Activated CD8-positive, alpha-beta memory T cell treated with anti-CD3 and anti-CD28 coated beads, Interleukin-2, amount 10 ng/mL, durations not matched to agents 7 days and 5 days (primary cell): ENCODE results near the gene MARK1. TPM values are rescaled to one million over a fixed set of nuclear protein-coding genes. Genes with fewer than 3 reads are reported as not detected.
"Not testable (repeated sequence)": the region's sequence is repeated elsewhere in the genome, so short reads cannot be mapped to it uniquely, and the experiment has no call there.

ENCODE experiments used
- ATAC-seq: fragments of 150-1000 bp; cut with Tn5 transposase; one replicate; pipeline ENCODE4 v1.10.0; 2021; ENCODE audit warnings: moderate library complexity
- CTCF ChIA-PET: fragments of 350-600 bp; sonication (Branson Sonifier 250); formaldehyde crosslinking; loops from one replicate; lab custom pipeline; 2021; ENCODE audit warnings: antibody characterized with exemption; lab: Charles Lee
- DNase-seq: peaks from one replicate; pipeline ENCODE4 v3.0.0-alpha.2; 2020
- H3K27ac Mint-ChIP-seq: one replicate; pipeline ENCODE4 v1.8.0; 2021; ENCODE audit warnings: mild to moderate bottlenecking, mixed read lengths
- H3K27me3 Mint-ChIP-seq: one replicate; pipeline ENCODE4 v1.8.0; 2021; ENCODE audit warnings: mixed read lengths
- H3K36me3 Mint-ChIP-seq: one replicate; pipeline ENCODE4 v1.8.0; 2021; ENCODE audit warnings: mild to moderate bottlenecking, mixed read lengths
- H3K4me1 Mint-ChIP-seq: one replicate; pipeline ENCODE4 v1.8.0; 2021; ENCODE audit warnings: mixed read lengths
- H3K4me3 Mint-ChIP-seq: one replicate; pipeline ENCODE4 v1.8.0; 2021; ENCODE audit warnings: mild to moderate bottlenecking, moderate library complexity, mixed read lengths
- H3K9me3 Mint-ChIP-seq: one replicate; pipeline ENCODE4 v1.8.0; 2022; ENCODE audit warnings: low read depth, mixed read lengths
- total RNA-seq, 2 experiments: library from RNA; stranded (reverse); gene quantifications; one replicate each; pipeline ENCODE4 v1.2.3, GENCODE V29; 2021

MARK1 gene
- total RNA-seq, 2 experiments from 2014 or later, result not detected

DNA sequence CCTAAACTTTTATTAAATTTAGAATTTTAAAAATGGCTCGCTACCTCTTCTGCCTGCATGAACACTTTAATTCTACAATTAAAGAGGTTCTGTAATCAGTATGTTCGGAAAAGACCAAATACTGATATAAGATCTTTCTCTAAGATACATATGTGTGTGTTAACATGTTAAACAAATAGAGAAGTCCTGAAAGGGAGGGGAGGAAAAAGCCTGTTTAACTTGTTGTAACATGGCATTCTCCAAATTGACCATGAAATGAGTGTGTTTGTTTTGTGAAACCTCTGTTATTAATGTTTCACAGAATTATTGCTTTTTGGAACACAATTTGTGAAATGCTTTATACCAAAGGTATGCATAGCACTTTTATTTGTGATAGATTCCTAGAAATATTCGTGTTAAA lies 77.0 kb downstream of the MARK1 start:
- H3K4me3 Mint-ChIP-seq, result no peak overlapping the region
- no peak for ATAC-seq
- no peaks in the 10 kb centered on the region for H3K36me3 Mint-ChIP-seq
- no peaks in the 10 kb centered on the region for H3K4me1 Mint-ChIP-seq
- CTCF ChIA-PET, result no interaction called here
- no peaks in the 10 kb centered on the region for H3K9me3 Mint-ChIP-seq
- H3K27ac Mint-ChIP-seq, result no peak overlapping the region
- no peaks in the 10 kb centered on the region for H3K27me3 Mint-ChIP-seq
- no peak for DNase-seq

DNA sequence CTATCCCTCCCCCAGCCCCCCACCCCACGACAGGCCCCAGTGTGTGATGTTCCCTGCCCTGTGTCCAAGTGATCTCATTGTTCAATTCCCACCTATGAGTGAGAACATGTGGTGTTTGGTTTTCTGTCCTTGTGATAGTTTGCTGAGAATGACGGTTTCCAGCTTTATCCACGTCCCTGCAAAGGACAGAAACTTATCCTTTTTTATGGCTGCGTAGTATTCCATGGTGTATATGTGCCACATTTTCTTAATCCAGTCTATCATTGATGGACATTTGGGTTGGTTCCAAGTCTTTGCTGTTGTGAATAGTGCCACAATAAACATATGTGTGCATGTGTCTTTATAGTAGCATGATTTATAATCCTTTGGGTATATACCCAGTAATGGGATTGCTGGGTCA lies 77.7 kb downstream of the MARK1 start:
- ATAC-seq, H3K36me3 Mint-ChIP-seq, DNase-seq: not testable (repeated sequence)

DNA sequence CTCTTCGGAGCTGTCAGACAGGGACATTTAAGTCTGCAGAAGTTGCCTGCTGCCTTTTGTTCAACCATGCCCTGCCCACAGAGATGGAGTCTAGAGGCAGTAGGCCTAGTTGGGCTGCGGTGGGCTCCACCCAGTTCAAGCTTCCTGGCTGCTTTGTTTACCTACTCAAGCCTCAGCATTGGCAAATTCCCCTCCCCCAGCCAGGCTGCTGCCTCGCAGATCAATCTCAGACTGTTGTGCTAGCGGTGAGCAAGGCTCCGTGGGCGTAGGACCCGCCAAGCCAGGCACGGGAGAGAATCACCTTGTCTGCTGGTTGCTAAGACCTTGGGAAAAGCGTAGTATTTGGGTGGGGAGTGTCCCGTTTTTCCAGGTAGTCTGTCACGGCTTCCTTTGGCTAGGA lies 83.2 kb downstream of the MARK1 start:
- H3K27me3 Mint-ChIP-seq, H3K4me3 Mint-ChIP-seq, ATAC-seq, H3K4me1 Mint-ChIP-seq, DNase-seq, H3K36me3 Mint-ChIP-seq, H3K27ac Mint-ChIP-seq, H3K9me3 Mint-ChIP-seq, CTCF ChIA-PET: not testable (repeated sequence)

More for the DNA sequence above, 77.7 kb downstream of the MARK1 start:
- H3K27ac Mint-ChIP-seq, H3K9me3 Mint-ChIP-seq, H3K4me3 Mint-ChIP-seq, H3K27me3 Mint-ChIP-seq, H3K4me1 Mint-ChIP-seq, CTCF ChIA-PET: not testable (repeated sequence)

GRCh38 chr1:220616836-220617235 lies 88.9 kb downstream of the MARK1 start:
- Mint-ChIP-seq H3K27ac (no peak overlapping the region), H3K9me3 (no peaks in the 10 kb centered on the region), H3K36me3 (no peaks in the 10 kb centered on the region), H3K27me3 (no peaks in the 10 kb centered on the region), H3K4me1 (no peaks in the 10 kb centered on the region), H3K4me3 (no peak overlapping the region)
- ATAC-seq, result no peak
- CTCF ChIA-PET, result no interaction called here
- no peak for DNase-seq

DNA sequence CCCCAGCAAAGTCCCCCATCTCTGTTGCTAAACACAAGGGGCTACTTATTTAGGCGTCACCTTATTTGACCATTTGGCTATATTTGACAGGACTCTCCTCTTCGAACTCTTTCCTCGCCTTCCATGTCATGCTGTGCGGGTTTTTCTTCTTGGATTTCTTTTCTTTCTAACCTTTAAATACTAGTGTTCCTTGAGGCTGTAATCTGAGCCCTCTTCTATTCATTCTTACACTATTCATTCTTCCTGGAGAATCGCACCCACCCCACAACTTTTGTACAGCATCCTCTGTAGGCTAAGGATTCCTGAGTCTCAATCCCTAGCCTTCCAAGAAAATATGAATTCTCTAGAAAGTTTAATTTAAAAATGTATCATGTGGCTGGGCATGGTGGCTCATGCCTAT lies 100.5 kb downstream of the MARK1 start:
- Mint-ChIP-seq H3K27me3 (no peaks in the 10 kb centered on the region), H3K9me3 (no peaks in the 10 kb centered on the region), H3K36me3 (no peaks in the 10 kb centered on the region), H3K4me3 (no peak overlapping the region), H3K4me1 (no peaks in the 10 kb centered on the region), H3K27ac (no peak overlapping the region)
- CTCF ChIA-PET, result no interaction called here
- no peak for DNase-seq
- ATAC-seq, result no peak

- Mint-ChIP-seq H3K4me1 (no peaks in the 10 kb centered on the region), H3K27me3 (no peaks in the 10 kb centered on the region), H3K27ac (no peak overlapping the region), H3K4me3 (no peak overlapping the region), H3K36me3 (no peaks in the 10 kb centered on the region), H3K9me3 (no peaks in the 10 kb centered on the region)
- CTCF ChIA-PET, result no interaction called here
- DNase-seq (no peak), ATAC-seq (no peak)
These were observed 103.4 kb downstream of the MARK1 start for GRCh38 chr1:220631238-220631815.

DNA sequence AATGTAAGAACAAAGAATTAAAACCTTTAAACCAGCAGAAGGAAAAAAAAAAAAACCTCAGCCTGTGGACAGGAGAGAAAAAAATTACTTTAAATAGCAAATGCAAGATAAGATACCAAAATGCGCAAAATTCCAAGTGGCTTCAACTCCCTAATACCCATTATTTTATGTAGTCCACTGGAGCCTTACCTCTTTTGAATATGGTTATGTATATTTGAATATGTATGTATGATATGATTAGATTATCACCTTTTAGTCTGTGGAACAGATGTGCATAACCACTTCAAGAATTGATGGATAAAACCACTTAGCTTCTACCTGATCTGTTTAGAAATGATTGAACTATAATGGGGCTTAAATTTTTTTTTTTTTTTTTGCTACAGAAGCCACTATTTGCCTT lies 109.8 kb downstream of the MARK1 start:
- H3K9me3 Mint-ChIP-seq, result no peaks in the 10 kb centered on the region
- ATAC-seq, result no peak
- CTCF ChIA-PET, result no interaction called here
- H3K4me3 Mint-ChIP-seq, result no peak overlapping the region
- no peaks in the 10 kb centered on the region for H3K36me3 Mint-ChIP-seq
- H3K27ac Mint-ChIP-seq, result no peak overlapping the region
- no peak for DNase-seq
- H3K27me3 Mint-ChIP-seq, result peaks cover 4% of the 10 kb centered on the region
- no peaks in the 10 kb centered on the region for H3K4me1 Mint-ChIP-seq

DNA sequence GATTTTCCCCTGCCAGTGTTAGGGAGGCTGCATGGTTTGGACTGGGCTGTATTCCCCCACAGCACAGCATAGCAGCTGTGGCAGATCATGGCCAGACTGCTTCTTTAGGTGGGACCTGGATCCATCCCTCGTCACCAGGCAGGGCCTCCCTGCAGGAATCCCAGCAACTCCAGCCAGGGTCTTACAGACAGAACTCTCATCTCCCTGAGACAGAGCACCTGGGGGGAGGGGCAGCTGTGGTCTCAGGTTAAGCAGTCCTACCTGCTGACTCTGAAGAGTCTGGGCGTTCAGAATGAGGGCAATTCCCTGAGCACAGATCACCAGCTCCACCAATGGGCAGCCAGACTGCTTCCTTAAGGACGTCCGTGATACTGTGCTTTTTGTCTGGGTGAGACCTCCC lies 114.3 kb downstream of the MARK1 start:
- no peaks in the 10 kb centered on the region for H3K4me1 Mint-ChIP-seq
- no peak overlapping the region for H3K4me3 Mint-ChIP-seq
- no peaks in the 10 kb centered on the region for H3K36me3 Mint-ChIP-seq
- CTCF ChIA-PET, result no interaction called here
- H3K9me3 Mint-ChIP-seq, result no peaks in the 10 kb centered on the region
- DNase-seq, result no peak
- peaks cover 4% of the 10 kb centered on the region for H3K27me3 Mint-ChIP-seq
- H3K27ac Mint-ChIP-seq, result no peak overlapping the region
- no peak for ATAC-seq

DNA sequence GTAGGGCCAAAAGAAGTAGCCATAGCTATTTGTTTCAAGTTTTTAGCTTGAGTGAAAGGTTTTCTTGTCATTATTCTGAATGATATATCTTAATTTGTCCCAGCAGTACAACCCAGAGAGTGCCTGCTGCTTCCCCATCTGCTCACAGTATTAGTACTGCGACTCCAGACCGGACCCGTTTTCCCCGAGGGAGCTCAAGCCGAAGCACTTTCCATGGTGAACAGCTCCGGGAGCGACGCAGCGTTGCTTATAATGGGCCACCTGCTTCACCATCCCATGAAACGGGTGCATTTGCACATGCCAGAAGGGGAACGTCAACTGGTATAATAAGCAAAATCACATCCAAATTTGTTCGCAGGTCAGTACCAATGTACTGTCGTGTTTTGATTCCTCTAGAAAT lies 125.1 kb downstream of the MARK1 start:
- Mint-ChIP-seq H3K4me1 (no peaks in the 10 kb centered on the region), H3K27ac (no peak overlapping the region), H3K27me3 (no peaks in the 10 kb centered on the region), H3K4me3 (no peak overlapping the region), H3K36me3 (no peaks in the 10 kb centered on the region), H3K9me3 (no peaks in the 10 kb centered on the region)
- CTCF ChIA-PET, result no interaction called here
- ATAC-seq, result no peak
- no peak for DNase-seq

- CTCF ChIA-PET, result no interaction called here
- Mint-ChIP-seq H3K27me3 (no peaks in the 10 kb centered on the region), H3K4me1 (no peaks in the 10 kb centered on the region), H3K36me3 (no peaks in the 10 kb centered on the region), H3K4me3 (no peak overlapping the region), H3K9me3 (no peaks in the 10 kb centered on the region), H3K27ac (no peak overlapping the region)
- ATAC-seq (no peak), DNase-seq (no peak)
These were observed 127.6 kb downstream of the MARK1 start for GRCh38 chr1:220655509-220655908.

DNA sequence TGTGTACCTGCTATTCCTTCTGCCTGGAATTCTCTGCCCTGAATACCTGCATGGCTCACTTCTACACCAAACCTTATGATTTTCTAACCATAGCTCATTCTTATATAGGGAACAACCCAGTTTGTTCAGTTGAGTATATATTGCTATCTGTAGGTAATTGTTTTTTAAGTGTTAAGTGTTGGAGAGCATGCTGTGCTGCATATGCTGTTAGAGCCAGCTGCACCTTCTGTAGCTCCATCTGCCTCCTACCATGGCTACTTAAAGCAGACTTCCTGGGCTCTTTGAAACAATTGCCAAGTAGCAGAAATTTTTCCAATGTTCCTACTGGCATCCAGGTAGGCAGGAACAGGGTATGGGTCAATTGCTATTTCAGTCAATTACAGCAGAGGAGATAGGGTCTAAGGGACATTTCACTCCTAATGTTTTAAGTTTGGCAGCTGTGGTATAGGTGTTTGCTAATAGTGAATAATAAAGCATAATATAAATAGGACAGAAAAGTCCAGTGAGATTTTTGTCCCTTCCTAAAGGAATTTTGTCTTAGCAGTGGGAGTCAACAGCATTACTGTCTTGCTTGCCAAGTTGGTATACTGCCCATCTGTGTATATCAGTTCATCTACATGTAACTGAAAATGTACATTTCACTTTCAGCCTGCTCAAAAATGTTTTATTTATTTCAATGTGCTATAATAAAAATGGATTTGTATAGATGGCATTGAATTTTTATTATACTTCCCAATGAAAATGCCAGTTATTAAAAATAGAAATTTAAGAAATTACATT lies 128.2 kb downstream of the MARK1 start:
- Mint-ChIP-seq H3K36me3 (no peaks in the 10 kb centered on the region), H3K4me1 (no peaks in the 10 kb centered on the region), H3K27ac (no peak overlapping the region), H3K9me3 (no peaks in the 10 kb centered on the region), H3K4me3 (no peak overlapping the region), H3K27me3 (peaks cover 4% of the 10 kb centered on the region)
- CTCF ChIA-PET, result no interaction called here
- ATAC-seq (no peak), DNase-seq (no peak)

DNA sequence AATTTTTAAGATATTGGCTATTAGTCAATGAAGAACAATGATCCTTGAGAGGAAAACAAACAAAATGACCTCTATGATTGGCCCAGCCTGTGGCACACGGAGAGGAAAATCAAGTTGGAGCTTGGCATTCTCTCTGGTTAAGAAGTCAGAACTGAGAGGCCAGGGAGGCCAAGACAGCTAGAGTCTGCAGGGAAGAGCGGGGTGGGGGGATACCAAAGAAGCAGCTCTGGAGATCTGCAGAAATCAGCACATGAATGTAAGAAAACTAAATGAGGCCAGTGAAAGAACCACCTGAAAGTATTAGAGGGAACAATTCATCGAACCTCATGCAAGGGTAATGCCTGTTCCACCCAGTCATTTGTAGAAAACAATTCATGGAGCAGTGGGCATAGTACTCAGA lies 138.4 kb downstream of the MARK1 start:
- no peak for DNase-seq
- Mint-ChIP-seq H3K27ac (no peak overlapping the region), H3K4me1 (no peaks in the 10 kb centered on the region), H3K27me3 (peaks cover 9% of the 10 kb centered on the region), H3K4me3 (no peak overlapping the region), H3K9me3 (peaks cover 2% of the 10 kb centered on the region), H3K36me3 (no peaks in the 10 kb centered on the region)
- CTCF ChIA-PET, result no interaction called here
- no peak for ATAC-seq

- DNase-seq (no peak), ATAC-seq (no peak)
- Mint-ChIP-seq H3K36me3 (no peaks in the 10 kb centered on the region), H3K9me3 (peaks cover 2% of the 10 kb centered on the region), H3K27me3 (peaks cover 8% of the 10 kb centered on the region), H3K27ac (no peak overlapping the region), H3K4me3 (no peak overlapping the region), H3K4me1 (no peaks in the 10 kb centered on the region)
- CTCF ChIA-PET, result no interaction called here
These were observed 141.1 kb downstream of the MARK1 start for GRCh38 chr1:220669005-220669404.

DNA sequence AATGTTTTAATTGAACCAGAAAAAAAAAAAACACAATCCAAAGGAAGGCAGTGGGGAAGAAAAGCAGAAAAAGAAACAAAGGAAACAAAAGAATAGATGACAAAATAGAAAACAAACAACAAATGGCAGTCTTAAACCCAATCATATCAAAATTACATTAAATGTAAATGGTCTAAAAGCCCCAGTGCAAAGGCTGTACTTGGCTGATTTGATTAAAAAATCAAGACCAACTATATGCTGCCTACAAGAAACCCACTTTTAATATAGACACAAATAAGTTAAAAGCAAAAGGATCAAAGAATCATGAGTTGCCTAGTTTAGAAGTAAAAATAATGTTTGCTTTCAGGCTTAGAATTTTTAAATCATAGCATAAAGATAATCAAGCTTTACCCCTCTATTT lies 142.4 kb downstream of the MARK1 start:
- Mint-ChIP-seq H3K4me1 (no peaks in the 10 kb centered on the region), H3K36me3 (no peaks in the 10 kb centered on the region), H3K4me3 (no peak overlapping the region), H3K27ac (no peak overlapping the region), H3K9me3 (peaks cover 2% of the 10 kb centered on the region), H3K27me3 (peaks cover 10% of the 10 kb centered on the region)
- DNase-seq (no peak), ATAC-seq (no peak)
- CTCF ChIA-PET, result no interaction called here
